Astrocyte of the spinal cord (primary cell): ENCODE measurements around the gene PCDHGB2.

Experiments used
- DNase-seq: peaks from one replicate; pipeline ENCODE4 v3.0.0; 2011; ENCODE audit warnings: low read depth, low spot score
- H3K4me3 ChIP-seq: 2 replicates; pipeline ENCODE4 v1.5.1; 2011; ENCODE audit warnings: low read depth, mild to moderate bottlenecking, low read length, moderate library complexity
- CTCF ChIP-seq: IDR thresholded peaks from 2 replicates; pipeline ENCODE4 v1.5.1; 2012; ENCODE audit warnings: low read depth, mild to moderate bottlenecking, low read length, inconsistent platforms
- in situ Hi-C: cut with HindIII; loops from 2 replicates; pipeline ENCODE4 v1.10.0; 2017; ENCODE audit warnings: low sequenced_read_pairs

Gene PCDHGB2

GRCh38 chr5:141411575-141411974, 51.8 kb downstream of the PCDHGB2 start:
- no peak for DNase-seq
- no peak for TF ChIP-seq CTCF
- in situ Hi-C loops: no loop called here
- H3K4me3 ChIP-seq: no peak overlapping the region
